Endodermal cell (in vitro differentiated cells): ENCODE measurements around the gene LIM2. TPM values are rescaled to one million over a fixed set of nuclear protein-coding genes. Genes with fewer than 3 reads are reported as not detected.
"Not testable (repeated sequence)": the region's sequence is repeated elsewhere in the genome, so short reads cannot be mapped to it uniquely, and the experiment has no call there.

ENCODE experiments used
- DNase-seq: peaks from one replicate; pipeline ENCODE4 v3.0.0-alpha.2; 2017
- H3K27ac ChIP-seq: 2 replicates; pipeline ENCODE4 v1.5.1; 2013; ENCODE audit warnings: mild to moderate bottlenecking, low read depth, low read length, moderate library complexity
- H3K27me3 ChIP-seq: 2 replicates; pipeline ENCODE4 v1.6.1; 2013; ENCODE audit warnings: mild to moderate bottlenecking, low read length, moderate library complexity; ENCODE audit not compliant: insufficient read depth, control insufficient read depth, poor library complexity, severe bottlenecking
- H3K36me3 ChIP-seq: 2 replicates; pipeline ENCODE4 v1.7.0; 2013; ENCODE audit warnings: mild to moderate bottlenecking, low read length, moderate library complexity; ENCODE audit not compliant: control insufficient read depth, insufficient read depth
- H3K4me1 ChIP-seq: one replicate; pipeline ENCODE4 v1.7.0; 2013; ENCODE audit warnings: low read length; ENCODE audit not compliant: control insufficient read depth, insufficient read depth
- H3K4me3 ChIP-seq: 2 replicates; pipeline ENCODE4 v1.5.1; 2013; ENCODE audit warnings: mild to moderate bottlenecking, low read length, moderate library complexity
- H3K9ac ChIP-seq: 2 replicates; pipeline ENCODE4 v1.6.1; 2013; ENCODE audit warnings: mild to moderate bottlenecking, low read length, moderate library complexity; ENCODE audit not compliant: poor library complexity, severe bottlenecking; ENCODE audit errors: extremely low read depth
- H3K9me3 ChIP-seq: 2 replicates; pipeline ENCODE4 v1.6.1; 2013; ENCODE audit warnings: mild to moderate bottlenecking, low read length, moderate library complexity; ENCODE audit not compliant: control insufficient read depth
- H3K27ac Mint-ChIP-seq: 2 replicates; pipeline ENCODE4 v1.8.0; 2020; ENCODE audit warnings: mixed read lengths
- H3K27me3 Mint-ChIP-seq: 2 replicates; pipeline ENCODE4 v1.8.0; 2021; ENCODE audit warnings: mild to moderate bottlenecking, mixed read lengths; ENCODE audit not compliant: insufficient read depth
- H3K36me3 Mint-ChIP-seq: 2 replicates; pipeline ENCODE4 v1.8.0; 2020; ENCODE audit warnings: low read depth, mixed read lengths
- H3K4me1 Mint-ChIP-seq: 2 replicates; pipeline ENCODE4 v1.8.0; 2020; ENCODE audit warnings: mixed read lengths
- H3K4me3 Mint-ChIP-seq: 2 replicates; pipeline ENCODE4 v1.8.0; 2020; ENCODE audit warnings: mild to moderate bottlenecking, moderate library complexity, mixed read lengths
- H3K9me3 Mint-ChIP-seq: 2 replicates; pipeline ENCODE4 v1.8.0; 2020; ENCODE audit warnings: mild to moderate bottlenecking, mixed read lengths
- CTCF ChIP-seq: fragments of 200-600 bp; sonication (generic); conservative IDR thresholded peaks from 2 replicates; pipeline ENCODE4 v1.5.0; 2021; ENCODE audit warnings: antibody characterized with exemption, mild to moderate bottlenecking
- WGBS, 2 experiments: methylation state at CpG; one replicate each; pipeline versions ENCODE4 v1.1.5 to v1.1.7; 2013; ENCODE audit warnings: missing lambda C conversion rate in 2 of 2, mixed read lengths in 1 of 2; ENCODE audit not compliant: insufficient coverage in 1 of 2, insufficient read length in 1 of 2; 5-methylcytosine and 5-hydroxymethylcytosine counted together
- total RNA-seq, 2 donors: library from RNA; stranded (reverse); fragmentation: NEBNext Ultra II Directional in 1 of 2; extraction: Animal tissue kit (Norgen Biotek cat#: 25700) in 1 of 2; gene quantifications; 2 replicates in 1 of 2; 3 replicates in 1 of 2; pipeline ENCODE4 v1.2.1, GENCODE V29; 2021

Gene LIM2
- total RNA-seq, 2 donors from 2014 or later = not detected

DNA sequence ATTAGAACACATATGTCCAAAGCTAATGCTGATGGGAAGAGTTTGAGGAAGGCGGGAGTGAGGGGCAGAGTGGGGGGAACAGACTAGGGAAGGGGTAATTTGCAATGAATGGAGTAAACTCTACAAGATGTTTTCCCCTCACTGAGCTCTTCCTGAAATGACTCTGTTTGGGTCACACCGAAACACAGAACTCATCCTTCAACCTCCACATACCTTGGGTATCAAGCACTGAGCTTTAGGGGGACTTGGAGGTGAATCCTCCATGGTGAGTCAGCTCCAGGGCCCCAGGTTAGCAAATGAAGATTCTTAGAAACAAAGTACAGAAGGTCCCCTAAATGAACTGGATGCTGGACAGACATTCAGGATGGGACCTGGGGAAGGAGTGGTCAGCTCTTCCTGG, 30.9 kb upstream of the LIM2 start:
- no peak overlapping the region for H3K4me3 Mint-ChIP-seq
- H3K27ac ChIP-seq = no peak overlapping the region
- no peaks in the 10 kb centered on the region for H3K9me3 ChIP-seq
- H3K27ac Mint-ChIP-seq = no peak overlapping the region
- H3K9me3 Mint-ChIP-seq = no peaks in the 10 kb centered on the region
- no peaks in the 10 kb centered on the region for H3K4me1 ChIP-seq
- peaks cover 8% of the 10 kb centered on the region for H3K27me3 ChIP-seq
- 92% methylated on average over 2 of the region's 2 CpGs; no CpG with 5 or more reads in 1 of the 2 experiments for WGBS, 2 experiments
- no peaks in the 10 kb centered on the region for H3K36me3 Mint-ChIP-seq
- peaks cover 4% of the 10 kb centered on the region for H3K4me1 Mint-ChIP-seq
- H3K36me3 ChIP-seq = no peaks in the 10 kb centered on the region
- H3K9ac ChIP-seq = no peak overlapping the region
- H3K4me3 ChIP-seq = no peak overlapping the region
- peaks cover 31% of the 10 kb centered on the region for H3K27me3 Mint-ChIP-seq
- no peak for TF ChIP-seq CTCF
- no peak for DNase-seq

GRCh38 chr19:51417810-51418157, 30.0 kb upstream of the LIM2 start:
- no peaks in the 10 kb centered on the region for H3K36me3 Mint-ChIP-seq
- H3K4me1 Mint-ChIP-seq = peaks cover 4% of the 10 kb centered on the region
- no peak overlapping the region for H3K4me3 ChIP-seq

DNA sequence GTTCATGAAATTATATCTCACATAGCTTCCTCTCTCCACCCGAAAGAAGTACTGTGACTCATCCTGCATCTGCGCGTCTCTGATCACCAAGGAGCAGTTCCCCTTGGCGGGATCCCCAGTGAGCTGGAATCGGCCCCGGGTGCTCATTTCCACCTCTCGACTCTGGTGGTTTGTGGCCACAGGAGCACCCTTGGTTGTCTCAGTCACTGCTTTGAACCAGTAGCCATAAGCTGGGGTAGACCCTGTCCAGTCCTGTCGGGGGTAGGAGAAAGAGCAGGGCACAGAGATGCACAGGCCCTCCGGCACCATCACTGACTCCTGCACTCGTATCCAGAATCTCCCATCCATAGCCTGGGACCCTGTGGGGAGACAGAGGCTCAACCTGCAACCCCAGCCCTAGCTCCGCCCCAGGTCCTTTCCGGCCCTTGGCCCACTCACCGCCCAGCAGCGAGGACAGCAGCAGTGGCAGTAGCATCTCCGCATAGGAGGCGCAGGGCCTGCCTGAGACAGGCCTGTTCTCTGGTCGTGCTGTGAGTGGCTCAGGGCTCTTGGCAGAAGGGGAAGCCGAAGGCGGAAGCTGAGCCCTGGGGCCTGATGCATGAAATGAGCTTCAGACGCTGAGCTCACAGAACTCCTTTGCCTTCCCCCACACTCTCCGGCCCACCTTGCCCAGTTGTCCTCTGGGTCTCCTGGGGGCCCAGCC, 29.5 kb upstream of the LIM2 start, which contains the start of gene SIGLEC10:
Gene SIGLEC10 (minus strand): TSS at position 536 of the 703 bp plus-strand sequence. CDS start 61 bp downstream, at position 475.
- H3K27ac ChIP-seq = no peak within 1 kb of the TSS
- peaks cover 4% of the 10 kb centered on the region for H3K4me1 Mint-ChIP-seq
- peaks cover 24% of the 10 kb centered on the region for H3K27me3 Mint-ChIP-seq
- H3K36me3 Mint-ChIP-seq = no peaks in the 10 kb centered on the region
- no peak within 1 kb of the TSS for H3K27ac Mint-ChIP-seq
- H3K4me3 Mint-ChIP-seq = no peak within 1 kb of the TSS
- H3K9ac ChIP-seq = no peak within 1 kb of the TSS
- 83 to 85% methylated on average over 14 to 21 of the region's 21 CpGs for WGBS, 2 experiments
- peak; percentile 52 for DNase-seq
- no peaks in the 10 kb centered on the region for H3K9me3 ChIP-seq
- no peaks in the 10 kb centered on the region for H3K36me3 ChIP-seq
- no peak for TF ChIP-seq CTCF
- H3K9me3 Mint-ChIP-seq = no peaks in the 10 kb centered on the region
- H3K27me3 ChIP-seq = peaks cover 8% of the 10 kb centered on the region
- H3K4me3 ChIP-seq = no peak within 1 kb of the TSS
- H3K4me1 ChIP-seq = no peaks in the 10 kb centered on the region

More at GRCh38 chr19:51417810-51418157, 30.0 kb upstream of the LIM2 start:
- Mint-ChIP-seq H3K27me3 (peaks cover 28% of the 10 kb centered on the region), H3K27ac (no peak overlapping the region), H3K4me3 (no peak overlapping the region), H3K9me3 (no peaks in the 10 kb centered on the region)
- no peak overlapping the region for H3K9ac ChIP-seq
- H3K4me1 ChIP-seq = no peaks in the 10 kb centered on the region
- TF ChIP-seq CTCF = no peak
- DNase-seq = no peak
- H3K27ac ChIP-seq = no peak overlapping the region
- H3K27me3 ChIP-seq = peaks cover 8% of the 10 kb centered on the region
- 80% methylated on average over 2 of the region's 3 CpGs; no CpG with 5 or more reads in 1 of the 2 experiments for WGBS, 2 experiments
- no peaks in the 10 kb centered on the region for H3K36me3 ChIP-seq
- no peaks in the 10 kb centered on the region for H3K9me3 ChIP-seq

GRCh38 chr19:51416422-51416821, 28.6 kb upstream of the LIM2 start:
- not testable (repeated sequence) for H3K27me3 ChIP-seq, H3K36me3 Mint-ChIP-seq, H3K4me3 ChIP-seq, H3K36me3 ChIP-seq, H3K27ac Mint-ChIP-seq, H3K9me3 Mint-ChIP-seq, H3K27ac ChIP-seq, DNase-seq, H3K9me3 ChIP-seq, H3K4me1 Mint-ChIP-seq, H3K4me3 Mint-ChIP-seq, H3K9ac ChIP-seq, H3K4me1 ChIP-seq
- WGBS, 2 experiments = 94% methylated on average over 10 of the region's 15 CpGs; no CpG with 5 or more reads in 1 of the 2 experiments
- H3K27me3 Mint-ChIP-seq = peaks cover 16% of the 10 kb centered on the region
